Activated T-cell treated with anti-CD3 and anti-CD28 coated beads for 24 hours (primary cell): ENCODE data around the gene SLC25A40.
"Not testable (repeated sequence)": the region's sequence is repeated elsewhere in the genome, so short reads cannot be mapped to it uniquely, and the experiment has no call there.

ENCODE experiments used
- DNase-seq: peaks from one replicate; pipeline ENCODE4 v3.0.0-alpha.2; 2020; ENCODE audit warnings: low read depth

The SLC25A40 gene

DNA sequence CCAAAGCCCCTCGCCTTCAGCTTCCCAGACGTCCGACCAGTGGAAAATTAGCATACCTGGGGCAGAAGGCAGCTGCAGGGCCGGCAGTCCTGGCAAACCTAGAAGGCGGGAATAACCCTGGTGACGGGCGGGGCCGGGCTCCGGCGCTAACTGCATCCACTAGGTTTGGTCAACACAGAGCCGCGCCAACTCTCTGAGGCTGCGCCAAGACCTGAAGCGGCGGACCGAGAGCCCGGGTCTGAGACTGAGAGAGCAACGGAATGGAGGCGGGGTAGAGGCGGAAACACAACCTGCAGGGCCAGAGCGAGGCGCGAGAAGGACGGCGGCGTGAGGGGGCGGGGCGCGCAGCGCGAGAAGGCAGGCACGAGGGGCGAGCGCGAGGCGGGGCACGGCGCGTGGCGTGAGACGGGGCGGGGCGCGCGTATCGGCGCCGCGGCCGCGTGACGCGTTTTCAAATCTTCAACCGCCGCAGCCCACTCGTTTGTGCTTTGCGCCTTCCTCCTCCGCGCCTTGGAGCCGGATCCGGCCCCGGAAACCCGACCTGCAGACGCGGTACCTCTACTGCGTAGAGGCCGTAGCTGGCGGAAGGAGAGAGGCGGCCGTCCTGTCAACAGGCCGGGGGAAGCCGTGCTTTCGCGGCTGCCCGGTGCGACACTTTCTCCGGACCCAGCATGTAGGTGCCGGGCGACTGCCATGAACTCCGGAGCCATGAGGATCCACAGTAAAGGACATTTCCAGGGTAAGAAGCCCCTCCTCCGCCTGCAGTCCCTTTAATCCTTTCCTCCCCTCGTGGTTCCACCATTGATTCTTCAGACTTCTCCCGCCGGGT is at the start of gene SLC25A40, which contains the start of gene DBF4:
SLC25A40 (minus strand) TSS at position 321 of the 829 bp plus-strand sequence. CDS start 17,633 bp downstream, outside the sequence.
DBF4 (plus strand) TSS at position 454 of the 829 bp plus-strand sequence; CDS start at position 694, 240 bp downstream.
- DNase-seq, result peak; percentile 92

- not testable (repeated sequence) for DNase-seq
Observed at GRCh38 chr7:87922759-87923395, 46.7 kb upstream of the SLC25A40 start.

- no peak for DNase-seq
Observed at GRCh38 chr7:87920578-87920977, 44.4 kb upstream of the SLC25A40 start.

DNA sequence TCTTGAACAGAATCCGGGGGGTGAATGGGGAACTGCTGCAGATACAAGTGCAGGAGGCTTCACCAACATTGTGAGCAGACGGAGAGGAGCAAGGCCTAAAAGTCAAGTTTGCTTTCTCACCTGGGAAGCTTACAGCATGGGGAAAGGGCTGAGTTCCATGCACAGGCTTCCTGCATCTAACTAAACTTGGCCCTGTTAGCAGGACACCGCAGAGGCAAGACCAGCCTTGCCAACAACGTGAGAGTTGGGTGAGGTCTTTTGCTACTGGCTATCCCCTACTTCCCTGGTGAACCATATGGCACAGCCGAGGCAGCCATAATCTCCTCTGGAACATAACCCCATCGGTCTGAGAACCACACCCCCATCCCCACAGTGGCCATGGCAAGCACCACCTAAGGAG is 43.7 kb upstream of the SLC25A40 start:
- no peak for DNase-seq

DNA sequence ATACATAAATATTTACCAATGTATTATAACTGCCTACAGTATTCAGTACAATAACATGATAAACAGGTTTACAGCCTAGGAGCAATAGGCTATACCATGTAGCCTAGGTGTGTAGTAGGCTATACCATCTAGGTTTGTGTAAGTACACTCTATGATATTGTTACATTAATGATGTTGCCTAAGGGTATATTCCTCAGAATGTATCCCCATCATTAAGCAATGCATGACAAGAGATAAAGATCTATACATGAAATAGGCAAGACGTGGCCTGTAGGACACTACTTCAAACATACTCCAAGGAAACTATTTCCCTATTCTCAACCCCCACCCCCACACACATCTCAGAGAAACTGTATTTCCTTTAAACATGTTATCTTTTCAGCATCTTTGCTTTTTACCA is 42.6 kb upstream of the SLC25A40 start:
- DNase-seq, result no peak

GRCh38 chr7:87912121-87912520 is 36.0 kb upstream of the SLC25A40 start:
- no peak for DNase-seq

GRCh38 chr7:87908814-87909213 is 32.7 kb upstream of the SLC25A40 start:
- DNase-seq, result not testable (repeated sequence)

GRCh38 chr7:87907136-87907906 is 31.2 kb upstream of the SLC25A40 start:
- not testable (repeated sequence) for DNase-seq

DNA sequence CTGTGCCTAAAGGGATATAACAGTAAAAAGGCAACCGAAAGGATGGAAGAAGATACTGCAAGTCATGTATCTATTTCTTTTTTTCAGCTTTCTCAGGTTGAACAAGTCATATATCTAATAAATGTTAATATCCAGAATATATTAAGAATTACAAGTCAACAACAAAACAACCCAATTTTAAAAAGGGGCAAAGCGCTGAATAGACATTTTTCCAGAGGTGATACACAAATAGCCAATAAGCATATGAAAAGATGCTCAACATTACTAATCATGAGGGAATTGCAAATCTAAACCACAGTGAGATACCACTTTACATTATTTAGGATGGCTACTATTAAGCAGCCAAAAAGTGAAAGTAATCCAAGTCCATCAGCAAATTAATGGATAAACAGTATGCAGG is 23.1 kb upstream of the SLC25A40 start:
- no peak for DNase-seq

DNA sequence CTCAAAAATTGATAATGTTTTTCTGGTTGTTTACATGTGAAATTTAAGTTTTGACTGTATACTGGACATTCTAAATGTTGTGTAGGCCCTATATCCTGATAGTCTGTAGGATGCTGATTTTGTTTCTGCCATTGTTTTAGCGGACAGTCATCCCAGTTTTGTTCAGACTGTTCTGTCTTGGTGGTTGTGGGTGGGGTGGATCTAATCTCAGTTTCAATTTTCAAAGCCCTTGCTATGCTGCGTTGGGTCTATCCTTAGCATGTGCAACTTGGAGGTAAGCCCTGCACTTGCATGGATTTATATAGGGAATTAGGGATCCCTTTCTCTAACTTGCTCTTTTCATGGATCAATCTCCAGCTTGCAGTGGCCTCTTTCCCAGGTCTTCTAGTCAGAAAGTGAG is 19.2 kb upstream of the SLC25A40 start:
- no peak for DNase-seq

DNA sequence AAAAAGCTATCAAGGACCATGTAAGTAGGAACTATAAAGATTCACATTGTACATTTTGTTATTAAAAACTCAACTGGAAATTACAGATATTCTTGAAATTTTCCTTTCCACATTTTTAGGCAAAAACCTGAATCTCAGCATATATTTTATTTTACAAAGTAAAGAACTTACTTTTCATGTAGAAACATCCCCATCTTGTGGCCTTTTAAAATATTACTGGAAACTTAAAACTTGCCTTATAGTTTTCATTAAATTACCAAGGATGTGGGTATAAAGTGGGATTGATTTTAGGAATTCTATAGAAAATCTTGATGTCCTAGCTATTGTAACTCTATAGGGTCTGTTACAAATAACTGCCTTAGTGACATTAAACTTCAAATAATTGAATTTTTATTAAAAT is 10.7 kb upstream of the SLC25A40 start:
- DNase-seq, result no peak

GRCh38 chr7:87885018-87885417 is 8.9 kb upstream of the SLC25A40 start:
- DNase-seq, result no peak

DNA sequence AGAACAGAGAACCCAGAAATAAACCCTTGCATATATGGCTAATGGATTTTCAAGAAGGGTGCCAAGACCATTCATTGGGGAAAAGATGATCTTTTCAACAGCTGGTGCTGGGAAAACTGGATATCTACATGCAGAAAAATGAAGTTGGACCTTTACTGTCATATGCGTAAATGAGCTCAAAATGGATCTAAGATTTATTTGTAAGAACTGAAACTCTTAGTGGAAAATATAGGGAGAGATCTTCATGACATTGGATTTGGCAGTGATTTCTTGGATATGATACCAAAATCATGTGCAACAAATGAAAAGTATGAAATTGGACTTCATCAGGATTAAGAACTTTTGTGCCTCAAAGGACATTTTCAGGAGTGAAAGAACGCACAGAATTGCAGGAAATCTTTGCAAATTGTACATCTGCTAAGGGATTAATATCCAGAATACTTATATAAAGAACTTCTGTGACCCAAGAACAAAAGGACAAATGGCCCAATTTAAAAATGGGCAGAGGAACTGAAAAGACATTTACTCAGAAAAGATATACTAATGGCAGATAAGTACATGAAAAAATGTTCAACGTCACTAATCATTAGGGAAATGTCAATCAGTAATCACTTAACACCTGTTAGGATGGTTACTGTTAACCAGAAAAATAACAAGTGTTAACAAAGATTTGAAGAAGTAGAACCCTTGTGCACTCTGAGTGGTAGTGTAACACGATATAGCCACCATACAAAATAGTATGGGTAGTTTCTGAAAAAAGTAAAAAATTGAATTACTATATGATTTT is 6.2 kb upstream of the SLC25A40 start:
- no peak for DNase-seq

DNA sequence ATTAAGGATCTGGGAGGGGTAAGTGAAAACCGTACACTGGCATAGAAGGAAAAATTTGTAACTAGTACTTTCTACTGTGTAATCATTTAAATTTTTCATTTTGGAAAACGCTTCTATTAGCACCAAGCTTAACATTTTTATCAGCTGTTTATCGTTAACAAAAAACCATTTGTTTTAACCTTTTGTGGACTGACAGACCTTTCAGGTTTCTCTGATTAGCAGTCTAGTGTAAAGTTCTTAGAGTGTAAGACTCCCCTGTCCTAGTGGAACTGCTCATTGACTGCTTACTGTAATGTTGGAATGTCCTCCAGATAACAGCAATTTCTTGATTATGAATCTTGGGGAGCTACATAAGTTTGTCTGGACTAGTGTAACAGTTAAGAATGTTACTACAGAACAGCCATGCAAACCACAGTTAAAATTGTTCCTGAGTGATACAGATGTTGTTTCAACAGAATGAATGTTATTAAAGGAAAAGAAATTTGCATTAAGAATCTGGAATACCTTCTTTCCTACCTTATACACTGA is 2.1 kb upstream of the SLC25A40 start:
- DNase-seq, result no peak

- no peak for DNase-seq
Observed at GRCh38 chr7:87877366-87878040, 1.3 kb upstream of the SLC25A40 start.

DNA sequence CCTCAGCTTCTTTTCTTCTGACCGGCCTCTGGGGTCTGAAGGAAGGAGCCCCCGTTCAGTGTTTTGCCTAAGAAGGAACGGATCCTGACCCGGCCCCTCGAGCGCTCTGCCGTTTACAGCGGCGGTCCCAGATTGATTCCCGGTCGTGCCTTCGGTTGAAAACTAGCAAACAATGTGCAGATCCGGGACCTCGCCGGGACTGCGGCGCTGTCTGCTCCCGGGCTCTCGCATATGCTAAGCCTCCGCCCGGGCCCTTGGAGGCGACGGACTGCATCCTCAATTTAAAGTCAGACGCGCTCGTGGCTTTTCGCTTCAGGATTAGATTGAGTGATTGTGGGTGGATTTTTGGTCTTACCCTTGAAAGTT is 692 bp upstream of the SLC25A40 start:
- DNase-seq, result peak; percentile 43

- DNase-seq, result no peak
Observed at GRCh38 chr7:87875151-87876039, 765 bp downstream of the SLC25A40 start.

DNA sequence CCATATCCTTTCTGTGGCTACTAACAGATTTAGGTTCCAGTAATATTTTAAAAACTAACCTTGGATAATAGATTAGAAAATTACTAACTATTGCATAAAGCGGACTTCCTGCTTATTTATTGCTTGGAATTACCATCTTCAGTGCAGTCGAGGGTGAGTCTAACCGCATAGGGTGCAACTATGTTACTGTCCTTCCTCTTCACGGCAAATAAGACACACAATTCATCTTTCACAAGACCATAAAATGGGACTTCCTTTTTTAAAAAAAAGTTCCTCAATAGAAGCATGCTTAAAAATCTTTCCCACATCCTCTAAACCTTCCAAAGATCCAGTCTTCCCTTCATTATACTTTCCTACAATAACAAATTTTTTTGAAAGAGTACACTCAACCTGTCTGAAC is 2.1 kb downstream of the SLC25A40 start:
- DNase-seq, result no peak

- DNase-seq, result not testable (repeated sequence)
Observed at GRCh38 chr7:87873328-87873727, 2.8 kb downstream of the SLC25A40 start.

GRCh38 chr7:87872346-87872745 is 3.8 kb downstream of the SLC25A40 start:
- no peak for DNase-seq
